GDM1 (cell line): Measurements from ENCODE around the gene ASTN1.
"Not testable (repeated sequence)": the region's sequence is repeated elsewhere in the genome, so short reads cannot be mapped to it uniquely, and the experiment has no call there.

ENCODE experiments used
- DNase-seq: peaks from one replicate; lab custom pipeline; 2025; lab: John Stamatoyannopoulos, UW

Gene ASTN1

GRCh38 chr1:177106614-177107365 lies 57.7 kb downstream of the ASTN1 start:
- no peak for DNase-seq

- DNase-seq: no peak
Measured at GRCh38 chr1:177106196-177106595, 58.3 kb downstream of the ASTN1 start.

GRCh38 chr1:177103005-177103852 lies 61.3 kb downstream of the ASTN1 start:
- no peak for DNase-seq

- no peak for DNase-seq
Measured at GRCh38 chr1:177092001-177092400, 72.5 kb downstream of the ASTN1 start.

GRCh38 chr1:177091040-177091439 lies 73.5 kb downstream of the ASTN1 start:
- DNase-seq: no peak

GRCh38 chr1:177088966-177089365 lies 75.5 kb downstream of the ASTN1 start:
- no peak for DNase-seq

- no peak for DNase-seq
Measured at GRCh38 chr1:177082855-177083693, 81.4 kb downstream of the ASTN1 start.

GRCh38 chr1:177080564-177080963 lies 83.9 kb downstream of the ASTN1 start:
- DNase-seq: no peak

GRCh38 chr1:177077734-177078499 lies 86.6 kb downstream of the ASTN1 start:
- DNase-seq: no peak

- DNase-seq: no peak
Measured at GRCh38 chr1:177077006-177077405, 87.5 kb downstream of the ASTN1 start.

- DNase-seq: not testable (repeated sequence)
Measured at GRCh38 chr1:177074811-177075210, 89.7 kb downstream of the ASTN1 start.

GRCh38 chr1:177069490-177069889 lies 95.0 kb downstream of the ASTN1 start:
- no peak for DNase-seq

GRCh38 chr1:177067752-177068410 lies 96.6 kb downstream of the ASTN1 start:
- DNase-seq: no peak

- no peak for DNase-seq
Measured at GRCh38 chr1:177065430-177065829, 99.1 kb downstream of the ASTN1 start.

GRCh38 chr1:177063648-177064047 lies 100.9 kb downstream of the ASTN1 start:
- no peak for DNase-seq

GRCh38 chr1:177054542-177054941 lies 110.0 kb downstream of the ASTN1 start:
- DNase-seq: no peak

GRCh38 chr1:177053648-177054047 lies 110.9 kb downstream of the ASTN1 start:
- no peak for DNase-seq

- DNase-seq: no peak
Measured at GRCh38 chr1:177048314-177049069, 116.0 kb downstream of the ASTN1 start.

- no peak for DNase-seq
Measured at GRCh38 chr1:177045151-177045550, 119.4 kb downstream of the ASTN1 start.

- no peak for DNase-seq
Measured at GRCh38 chr1:177044390-177044789, 120.1 kb downstream of the ASTN1 start.
